ENCODE results near the gene GOLGA7B.
A peak's percentile ranks its signal among the peaks of the same experiment; 100 is the strongest.
"Not testable (repeated sequence)": the region's sequence is repeated elsewhere in the genome, so short reads cannot be mapped to it uniquely, and the experiment has no call there.

Gene GOLGA7B

DNA sequence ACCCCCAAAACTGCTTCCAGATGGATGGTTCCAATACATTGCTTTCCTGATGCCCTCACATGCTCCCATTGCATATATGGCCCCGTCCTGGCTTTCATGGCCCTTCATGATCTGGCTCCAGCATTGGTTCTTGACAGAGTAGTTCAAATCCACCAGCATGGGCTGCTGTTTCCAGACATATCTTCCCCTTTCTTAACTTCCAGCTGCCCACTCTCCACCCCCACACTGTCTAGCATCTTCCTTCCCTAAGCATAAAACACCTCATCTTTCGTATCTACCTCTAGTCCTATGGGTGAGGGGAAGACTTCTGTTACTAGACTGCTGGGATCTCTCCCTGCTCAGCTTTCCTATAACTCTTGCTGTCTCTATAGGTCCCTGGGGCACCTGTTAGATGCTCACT is 13.2 kb upstream of the GOLGA7B start:
- no peak for DNase-seq

DNA sequence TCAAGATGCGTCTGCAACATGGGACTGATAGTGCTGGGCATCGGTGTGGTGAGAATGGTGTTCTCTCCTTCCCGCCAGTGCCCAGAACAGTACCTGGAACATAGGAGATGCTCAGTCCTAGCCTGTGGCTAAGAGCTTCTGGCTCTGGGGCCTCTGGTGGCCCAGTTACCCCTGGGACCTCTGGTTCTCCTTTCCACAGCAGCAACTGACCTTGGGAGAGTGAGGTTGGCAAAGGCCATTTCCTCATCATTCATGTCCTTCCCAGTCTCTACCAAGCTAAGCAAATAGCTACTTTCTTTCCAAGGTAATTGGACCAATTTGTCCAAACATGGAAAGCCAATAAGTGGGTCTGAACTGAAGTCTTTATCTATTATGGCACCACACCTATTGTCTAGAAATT is 11.6 kb upstream of the GOLGA7B start:
- no peak for DNase-seq

GRCh38 chr10:97841166-97841565 is 8.5 kb upstream of the GOLGA7B start:
- not testable (repeated sequence) for DNase-seq

DNA sequence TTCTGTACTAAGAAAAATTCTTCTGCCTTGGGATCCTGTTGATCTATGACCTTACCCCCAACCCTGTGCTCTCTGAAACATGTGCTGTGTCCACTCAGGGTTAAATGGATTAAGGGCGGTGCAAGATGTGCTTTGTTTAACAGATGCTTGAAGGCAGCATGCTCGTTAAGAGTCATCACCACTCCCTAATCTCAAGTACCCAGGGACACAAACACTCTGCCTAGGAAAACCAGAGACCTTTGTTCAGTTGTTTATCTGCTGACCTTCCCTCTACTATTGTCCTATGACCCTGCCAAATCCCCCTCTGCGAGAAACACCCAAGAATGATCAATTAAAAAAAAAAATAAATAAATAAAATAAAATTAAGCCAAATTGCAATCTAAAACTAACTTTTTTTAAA is 7.5 kb upstream of the GOLGA7B start:
- DNase-seq = not testable (repeated sequence)

DNA sequence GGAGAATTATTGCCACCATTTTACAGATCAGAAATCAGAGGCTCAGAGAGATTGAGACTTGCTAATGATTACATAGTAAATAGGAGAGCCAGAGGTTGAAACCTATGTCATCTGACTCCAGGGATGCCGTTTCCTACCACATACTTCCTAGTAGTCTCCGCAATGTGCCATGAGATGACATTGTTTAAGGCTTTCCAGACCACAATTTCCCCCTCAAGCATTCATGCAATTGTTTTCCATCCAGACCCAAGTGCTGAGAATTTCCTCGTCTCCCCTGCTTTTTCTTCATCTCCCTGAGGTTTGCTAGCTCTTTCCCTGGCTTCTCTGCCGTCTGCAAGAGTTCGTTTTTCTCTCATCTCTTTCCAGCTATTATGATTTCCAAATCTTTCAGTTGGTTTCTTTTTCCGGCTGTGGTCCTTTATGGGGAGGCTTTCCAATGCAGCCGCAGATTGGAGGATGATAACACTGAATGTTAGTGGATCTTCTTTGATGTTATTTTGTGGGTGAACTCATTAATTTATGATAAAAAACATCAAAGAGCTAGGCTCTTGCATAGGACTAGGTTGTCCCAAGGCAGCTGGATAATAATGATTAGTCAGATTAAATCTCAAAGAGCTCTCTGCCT is 6.9 kb upstream of the GOLGA7B start:
- DNase-seq = no peak

DNA sequence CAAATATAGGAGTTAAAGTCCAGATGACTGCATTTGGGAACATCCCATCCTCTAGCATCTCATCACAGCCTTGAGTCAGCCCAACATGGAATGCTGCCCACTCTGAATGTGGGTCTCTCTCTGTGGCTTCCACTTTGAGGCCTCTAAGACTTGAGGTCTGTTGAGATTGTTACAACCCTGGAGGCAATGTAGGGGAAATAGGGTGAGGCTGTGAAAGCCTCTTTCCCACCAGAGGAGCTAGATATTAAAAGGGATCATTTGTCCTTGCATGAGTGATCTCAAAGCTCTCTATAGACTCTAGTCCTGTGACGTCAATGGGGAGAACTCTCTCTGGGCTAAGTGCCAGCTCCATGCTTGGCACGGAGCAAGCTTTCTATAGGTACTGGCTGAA is 6.4 kb upstream of the GOLGA7B start:
- no peak for DNase-seq

DNA sequence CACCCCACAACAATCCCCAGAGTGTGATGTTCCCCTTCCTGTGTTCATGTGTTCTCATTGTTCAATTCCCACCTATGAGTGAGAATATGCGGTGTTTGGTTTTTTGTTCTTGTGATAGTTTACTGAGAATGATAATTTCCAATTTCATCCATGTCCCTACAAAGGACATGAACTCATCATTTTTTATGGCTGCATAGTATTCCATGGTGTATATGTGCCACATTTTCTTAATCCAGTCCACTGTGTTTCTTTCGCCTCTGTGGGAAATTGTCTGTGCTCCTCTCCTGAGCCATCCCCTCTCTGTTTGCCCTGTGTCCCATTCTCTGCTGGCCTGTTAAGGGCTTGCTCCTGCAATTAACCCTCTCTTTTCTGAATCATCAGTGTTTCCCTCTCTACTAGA is 5.7 kb upstream of the GOLGA7B start:
- not testable (repeated sequence) for DNase-seq

DNA sequence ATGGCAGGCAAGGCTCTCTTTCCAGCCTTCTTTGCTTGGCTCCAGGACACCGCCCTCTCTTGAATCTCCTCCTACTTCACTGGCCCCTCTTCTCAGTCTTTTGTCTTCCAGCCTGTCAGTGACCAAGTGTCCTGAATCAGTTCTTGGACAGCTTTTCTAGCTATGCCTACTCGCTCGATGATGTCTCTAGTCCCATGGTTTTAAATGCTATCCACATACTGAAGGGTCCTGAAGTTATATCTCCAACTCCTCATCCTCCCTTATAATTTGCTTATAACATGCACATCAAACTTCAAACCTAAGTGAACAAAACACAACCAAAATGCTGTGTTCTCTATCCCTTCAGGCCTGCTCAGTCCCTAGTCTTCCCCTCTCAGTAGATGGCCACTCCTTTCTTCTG is 5.0 kb upstream of the GOLGA7B start:
- no peak for DNase-seq

- peak; percentile 37 for DNase-seq
Measured at GRCh38 chr10:97849103-97849686, 448 bp upstream of the GOLGA7B start.

DNA sequence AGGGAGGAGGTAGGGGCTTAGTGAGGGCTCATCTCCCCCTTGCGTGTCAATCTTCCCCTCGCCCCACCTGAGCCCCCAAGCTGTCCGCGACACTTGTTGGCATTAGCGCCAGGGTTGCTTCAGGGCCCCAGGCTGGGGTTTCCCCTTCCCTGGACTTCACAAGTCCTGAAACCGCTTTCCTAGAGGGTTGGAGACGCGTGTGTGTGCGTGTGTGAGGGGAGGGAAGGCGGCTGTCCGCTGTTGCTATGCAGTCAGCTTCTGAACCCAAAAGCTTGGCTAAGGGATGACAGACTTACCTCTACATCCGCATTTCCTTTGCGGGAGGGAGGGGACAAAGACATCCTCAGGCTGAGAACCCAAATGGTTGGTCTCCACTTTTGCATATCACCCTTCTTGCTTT is 803 bp downstream of the GOLGA7B start:
- DNase-seq = no peak

DNA sequence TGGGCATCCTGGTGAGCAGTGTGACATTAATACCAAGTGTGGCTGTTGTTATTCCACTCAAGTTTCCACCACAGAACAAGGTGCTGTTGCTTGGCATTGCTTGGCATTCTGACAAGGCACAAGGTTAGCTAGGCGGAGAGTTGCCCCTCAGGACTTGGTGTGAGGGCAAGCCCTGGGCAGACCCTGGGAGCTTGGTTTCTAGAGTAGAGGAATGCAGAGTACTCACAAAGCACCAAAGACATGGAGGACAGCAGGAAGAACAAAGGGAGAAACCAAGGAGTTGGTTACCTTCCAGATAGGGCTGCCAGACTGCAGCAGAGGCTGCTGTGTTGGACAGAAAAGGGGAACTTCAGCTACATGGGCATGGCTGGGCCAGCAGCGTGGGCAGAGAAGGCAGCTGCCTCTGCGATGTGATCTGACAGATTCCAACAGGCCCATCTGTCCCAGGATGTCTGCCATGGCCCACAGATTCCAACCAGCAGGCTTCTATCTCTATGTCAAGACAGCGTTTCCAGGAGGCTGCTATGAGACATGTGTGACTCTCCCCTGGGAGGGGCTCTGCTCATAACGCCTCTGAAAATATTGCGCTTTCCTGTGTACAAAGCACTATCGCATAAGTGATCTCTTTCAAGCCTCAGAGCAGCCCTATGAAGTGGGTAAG is 1.8 kb downstream of the GOLGA7B start:
- DNase-seq = no peak

- no peak for DNase-seq
Measured at GRCh38 chr10:97852277-97852676, 2.6 kb downstream of the GOLGA7B start.

GRCh38 chr10:97852840-97853405 is 3.3 kb downstream of the GOLGA7B start:
- no peak for DNase-seq

DNA sequence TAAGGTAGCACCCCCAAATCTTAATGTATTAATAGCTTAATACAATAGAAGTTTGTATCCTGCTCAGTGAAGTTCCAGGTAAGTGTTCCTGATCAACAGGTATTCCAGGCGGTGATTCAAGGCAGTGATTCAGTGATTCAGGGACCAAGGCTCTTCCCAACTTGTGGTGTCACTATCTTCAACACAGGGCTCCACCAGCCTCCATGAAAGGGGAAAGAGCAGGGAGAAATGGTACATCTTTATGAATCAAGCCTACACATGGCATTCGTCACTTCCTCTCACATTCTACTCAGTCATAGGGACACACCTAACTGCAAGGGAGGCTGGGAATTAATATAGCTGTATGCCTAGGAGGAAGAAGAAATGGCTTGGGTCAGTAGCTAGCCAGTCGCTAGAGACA is 5.1 kb downstream of the GOLGA7B start:
- DNase-seq = no peak

DNA sequence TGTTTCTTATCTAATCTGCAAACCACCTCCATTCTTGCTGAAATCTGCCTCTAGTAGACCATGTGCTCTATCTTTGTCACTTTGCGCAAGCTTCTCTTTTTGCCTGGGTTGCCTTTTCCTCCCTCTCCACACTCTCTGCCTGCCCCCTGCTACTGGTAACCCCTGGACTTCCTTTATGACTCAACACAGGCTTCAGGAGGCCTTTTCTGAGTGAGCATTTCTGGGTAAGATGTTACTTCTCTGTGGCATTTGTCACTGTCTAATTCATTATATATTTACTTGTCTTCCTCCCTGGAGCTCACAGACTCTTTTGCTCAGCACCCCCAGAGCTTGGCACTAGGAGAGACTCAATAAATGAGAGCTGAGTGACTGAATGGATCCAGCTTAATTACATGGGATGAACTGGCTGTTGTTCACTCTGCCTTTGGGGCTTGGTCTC is 8.4 kb downstream of the GOLGA7B start:
- no peak for DNase-seq

DNA sequence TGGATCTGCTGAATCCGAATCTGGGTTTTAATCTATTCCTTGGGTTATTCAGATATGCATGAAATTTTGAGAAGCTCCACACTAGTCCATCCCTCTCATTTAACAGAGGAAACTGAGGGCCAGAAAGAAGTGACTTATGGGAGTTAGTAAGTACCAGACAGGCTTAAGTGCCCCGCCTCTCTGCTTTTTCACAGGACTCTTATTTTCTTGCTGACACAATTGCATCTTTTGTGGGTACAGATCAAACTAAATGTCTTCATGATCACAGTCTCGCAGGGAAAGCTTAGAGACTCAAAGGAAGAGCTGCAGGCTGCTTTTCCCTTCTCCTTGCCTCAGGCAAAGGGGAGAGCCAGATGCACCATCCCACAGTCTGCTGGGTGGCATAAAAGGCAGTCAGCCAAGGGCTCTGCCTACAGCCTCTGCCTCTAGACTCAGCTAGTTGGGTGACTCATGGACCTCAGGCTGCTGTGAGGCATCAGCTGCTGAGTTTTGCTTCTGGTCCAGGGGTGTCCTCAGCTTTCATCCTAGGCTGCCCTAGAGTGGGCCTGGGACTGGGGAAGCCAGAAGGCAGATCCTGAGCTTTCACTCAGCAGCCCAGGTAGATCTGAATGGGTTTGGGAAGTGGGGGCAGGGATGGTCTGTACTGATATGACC is 11.6 kb downstream of the GOLGA7B start:
- no peak for DNase-seq

- DNase-seq = no peak
Measured at GRCh38 chr10:97861924-97862323, 12.3 kb downstream of the GOLGA7B start.

- DNase-seq = no peak
Measured at GRCh38 chr10:97863808-97864207, 14.2 kb downstream of the GOLGA7B start.

DNA sequence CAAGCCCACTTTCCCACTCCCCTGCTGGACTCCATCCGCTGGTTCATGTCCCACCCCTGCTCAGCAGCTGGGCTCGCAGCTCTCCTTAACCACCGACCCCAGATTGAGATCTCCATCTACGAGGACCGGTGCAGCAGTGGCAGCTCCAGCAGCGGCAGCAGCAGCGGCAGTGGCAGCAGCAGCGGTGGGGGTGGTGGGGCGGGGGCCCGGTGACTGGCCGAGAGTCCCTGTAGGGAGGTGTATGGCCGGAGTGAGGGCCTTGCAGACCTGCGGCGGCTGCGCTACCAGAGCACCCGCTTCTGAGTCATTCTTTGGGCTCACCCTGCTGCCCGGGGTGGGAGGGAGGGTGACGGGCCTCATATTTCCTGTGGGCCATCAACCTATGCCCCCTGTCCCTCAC is 15.8 kb downstream of the GOLGA7B start:
- no peak for DNase-seq

GRCh38 chr10:97866524-97867219 is 17.0 kb downstream of the GOLGA7B start:
- no peak for DNase-seq

- DNase-seq = no peak
Measured at GRCh38 chr10:97867220-97867800, 17.7 kb downstream of the GOLGA7B start.

DNA sequence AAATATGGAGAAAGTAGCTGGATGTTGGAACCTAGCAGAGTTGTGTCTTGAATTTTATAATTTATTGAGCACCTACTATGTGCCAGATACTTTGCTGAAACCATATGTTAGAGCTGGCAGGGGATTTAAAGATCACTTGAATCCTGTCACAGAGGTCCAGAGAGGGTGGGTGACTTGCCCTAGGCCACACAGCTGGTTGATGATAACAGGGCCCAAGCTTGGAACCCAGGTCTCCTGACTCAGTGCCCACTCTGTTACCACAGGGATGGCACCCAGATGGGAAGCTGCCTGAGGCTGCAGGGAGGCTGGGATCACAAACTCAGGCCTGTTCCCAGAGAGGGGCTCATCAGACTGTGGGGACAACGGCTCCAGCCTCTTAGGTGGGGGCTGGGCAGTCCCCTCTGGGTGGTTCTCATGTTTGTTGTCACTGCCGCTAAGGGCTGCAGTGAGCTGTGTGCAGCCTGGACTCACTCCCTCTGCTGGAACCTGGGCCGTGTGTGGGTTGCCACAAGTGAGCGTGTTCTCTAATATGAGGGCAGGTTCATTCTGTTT is 18.6 kb downstream of the GOLGA7B start:
- no peak for DNase-seq
